Caco-2 (cell line): ENCODE results near the gene MORN3. TPM values are rescaled to one million over a fixed set of nuclear protein-coding genes. Genes with fewer than 3 reads are reported as not detected.

Experiments used
- BruUV-seq: library from RNA; stranded (reverse); fragments of 400-500 nt; replicated peaks from 2 replicates; lab custom pipeline; 2021; lab: Mats Ljungman, UMichigan
- CTCF ChIA-PET: fragments of 300-600 bp; sonication (Branson Sonifier 250); formaldehyde crosslinking; loops from one replicate; lab custom pipeline; 2022; ENCODE audit warnings: antibody characterized with exemption; lab: Charles Lee
- POLR2A ChIA-PET: fragments of 300-600 bp; sonication (Branson Sonifier 250); formaldehyde crosslinking; loops from one replicate; lab custom pipeline; 2022; ENCODE audit warnings: antibody characterized with exemption; lab: Charles Lee
- DNase-seq, 2 experiments: peaks; one replicate each; pipeline versions ENCODE4 v3.0.0 to v3.0.0-alpha.2; 2020 to 2022
- H3K27me3 ChIP-seq: replicated peaks from 2 replicates; pipeline ENCODE4 v1.6.0; 2011; ENCODE audit warnings: low read length; ENCODE audit not compliant: control insufficient read depth, insufficient read depth
- H3K36me3 ChIP-seq: 2 replicates; pipeline ENCODE4 v1.5.1; 2011; ENCODE audit warnings: low read length; ENCODE audit not compliant: control insufficient read depth, insufficient read depth
- H3K4me1 ChIP-seq: fragments of 250-450 bp; sonication (Bioruptor Pico); 2 replicates; pipeline ENCODE4 v1.5.1; 2020; ENCODE audit warnings: mild to moderate bottlenecking
- H3K4me3 ChIP-seq: 2 replicates; pipeline ENCODE4 v1.5.1; 2011; ENCODE audit warnings: low read depth, mild to moderate bottlenecking, control low read depth, low read length
- H3K9me3 ChIP-seq: fragments of 250-450 bp; sonication (Bioruptor Pico); 2 replicates; pipeline ENCODE4 v1.5.1; 2020; ENCODE audit warnings: mild to moderate bottlenecking, moderate library complexity
- H3K27ac Mint-ChIP-seq: one replicate; pipeline ENCODE4 v1.8.0; 2022; ENCODE audit warnings: mixed read lengths; ENCODE audit not compliant: unreplicated experiment
- H3K27me3 Mint-ChIP-seq: one replicate; pipeline ENCODE4 v1.8.0; 2022; ENCODE audit warnings: mixed read lengths; ENCODE audit not compliant: insufficient read depth, unreplicated experiment
- H3K36me3 Mint-ChIP-seq: one replicate; pipeline ENCODE4 v1.8.0; 2022; ENCODE audit warnings: mild to moderate bottlenecking, mixed read lengths; ENCODE audit not compliant: insufficient read depth, unreplicated experiment
- H3K4me1 Mint-ChIP-seq: one replicate; pipeline ENCODE4 v1.8.0; 2022; ENCODE audit warnings: low read depth, mixed read lengths; ENCODE audit not compliant: unreplicated experiment
- H3K4me3 Mint-ChIP-seq: one replicate; pipeline ENCODE4 v1.8.0; 2022; ENCODE audit warnings: mild to moderate bottlenecking, moderate library complexity, mixed read lengths; ENCODE audit not compliant: unreplicated experiment
- H3K9me3 Mint-ChIP-seq: one replicate; pipeline ENCODE4 v1.8.0; 2022; ENCODE audit warnings: mixed read lengths; ENCODE audit not compliant: unreplicated experiment
- CTCF ChIP-seq, 2 experiments: fragments of 200-600 bp in 1 of 2; IDR thresholded peaks; 1 replicate in 1 of 2; 2 replicates in 1 of 2; pipeline versions ENCODE4 v1.5.1 to v1.8.0; 2011 to 2022; ENCODE audit warnings: antibody characterized with exemption in 1 of 2, control low read depth in 1 of 2, inconsistent platforms in 1 of 2, low read depth in 1 of 2, low read length in 1 of 2, mild to moderate bottlenecking in 1 of 2, moderate library complexity in 1 of 2; ENCODE audit not compliant: insufficient read depth in 1 of 2, severe bottlenecking in 1 of 2, unreplicated experiment in 1 of 2
- intact Hi-C: fragments of 100-400 bp; cut with micrococcal nuclease; formaldehyde crosslinking; loops from one replicate; pipeline ENCODE4 v1.10.0; 2022; ENCODE audit not compliant: unreplicated experiment
- total RNA-seq: library from RNA; stranded (reverse); gene quantifications from 2 replicates; pipeline ENCODE4 v1.2.3, GENCODE V29; 2022

MORN3 gene
- total RNA-seq, 1 experiment from 2014 or later: 36.5 TPM

DNA sequence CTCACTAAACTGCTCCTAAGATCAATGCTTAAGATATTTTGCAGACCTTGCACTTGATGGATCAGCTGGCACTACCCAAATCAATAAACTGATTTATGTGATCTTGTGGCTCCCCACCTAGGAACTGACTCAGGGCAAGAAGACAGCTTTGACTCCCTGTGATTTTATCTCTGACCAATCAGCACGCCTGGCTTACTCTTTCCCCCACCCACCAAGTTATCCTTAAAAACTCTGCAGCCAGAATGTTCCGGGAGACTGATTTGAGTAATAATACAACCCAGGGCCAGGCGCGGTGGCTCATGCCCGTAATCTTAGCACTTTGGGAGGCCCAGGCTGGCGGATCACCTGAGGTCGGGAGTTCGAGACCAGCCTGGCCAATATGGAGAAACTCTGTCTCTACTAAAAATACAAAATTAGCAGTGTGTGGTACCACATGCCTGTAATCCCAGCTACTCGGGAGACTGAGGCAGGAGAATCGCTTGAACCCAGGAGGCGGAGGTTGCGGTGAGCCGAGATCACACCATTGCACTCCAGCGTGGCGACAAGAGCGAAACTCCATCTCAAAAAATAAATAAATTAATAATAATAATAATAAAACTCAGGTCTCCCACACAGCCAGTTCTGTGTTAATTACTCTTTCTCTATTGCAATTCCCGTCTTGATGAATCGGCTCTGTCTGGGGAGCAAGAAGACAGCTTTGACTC, 12.0 kb downstream of the MORN3 start:
- Mint-ChIP-seq H3K27ac (no peak overlapping the region), H3K27me3 (no peaks in the 10 kb centered on the region), H3K9me3 (no peaks in the 10 kb centered on the region), H3K36me3 (peaks cover 35% of the 10 kb centered on the region), H3K4me3 (no peak overlapping the region), H3K4me1 (peaks cover 7% of the 10 kb centered on the region)
- Histone ChIP-seq H3K4me3 (no peak overlapping the region), H3K27me3 (no peaks in the 10 kb centered on the region), H3K9me3 (no peaks in the 10 kb centered on the region), H3K36me3 (no peaks in the 10 kb centered on the region; the same call in none of the 2 replicates), H3K4me1 (no peaks in the 10 kb centered on the region)
- no peak for DNase-seq
- ChIA-PET CTCF (interaction anchor here (1.1 to 1.5 kb wide), 2 partner anchors 11 to 105 kb away, joined by 3 read pairs; no protein-coding TSS in a partner anchor), POLR2A (interaction anchor here (0.6 kb wide), 1 partner anchor 1289 kb away, joined by 3 read pairs; no protein-coding TSS in a partner anchor)
- BruUV-seq: no TSS peak
- intact Hi-C loops: no loop called here
- TF ChIP-seq CTCF (IDR thresholded peaks at IDR 0.05; ENCODE audit: insufficient read depth in 1 of 2, low read depth in 1 of 2, low read length in 1 of 2, severe bottlenecking in 1 of 2, unreplicated experiment in 1 of 2): no peak

DNA sequence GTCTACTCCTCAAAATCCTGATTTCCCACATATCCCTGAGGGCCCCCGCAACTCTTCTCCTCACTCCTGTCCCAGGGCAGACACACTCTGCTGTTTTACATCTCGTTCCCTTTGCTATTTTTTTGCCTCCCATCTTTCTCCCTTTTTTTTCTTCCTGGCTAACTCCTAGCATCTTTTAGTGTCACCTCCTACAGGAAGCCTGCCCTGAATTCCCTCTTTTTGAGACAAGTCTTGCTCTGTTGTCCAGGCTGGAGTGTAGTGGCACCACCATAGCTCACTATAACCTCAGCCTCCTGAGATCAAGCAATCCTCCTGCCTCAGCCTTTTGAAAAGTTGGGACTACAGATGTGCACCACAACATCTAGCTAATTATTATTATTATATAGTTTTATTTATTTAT, 13.3 kb downstream of the MORN3 start:
- TF ChIP-seq CTCF (IDR thresholded peaks at IDR 0.05; ENCODE audit: insufficient read depth in 1 of 2, low read depth in 1 of 2, low read length in 1 of 2, severe bottlenecking in 1 of 2, unreplicated experiment in 1 of 2): no peak
- intact Hi-C loops: no loop called here
- Mint-ChIP-seq H3K36me3 (peaks cover 35% of the 10 kb centered on the region), H3K9me3 (no peaks in the 10 kb centered on the region), H3K4me1 (peaks cover 7% of the 10 kb centered on the region), H3K27ac (no peak overlapping the region), H3K27me3 (no peaks in the 10 kb centered on the region), H3K4me3 (no peak overlapping the region)
- Histone ChIP-seq H3K36me3 (no peaks in the 10 kb centered on the region; the same call in none of the 2 replicates), H3K4me1 (no peaks in the 10 kb centered on the region), H3K27me3 (no peaks in the 10 kb centered on the region), H3K9me3 (no peaks in the 10 kb centered on the region), H3K4me3 (no peak overlapping the region)
- no peak for DNase-seq
- BruUV-seq: no TSS peak
- CTCF ChIA-PET: interaction anchor here (1.5 kb wide), 1 partner anchor 12 kb away, joined by 3 read pairs; no protein-coding TSS in a partner anchor
- POLR2A ChIA-PET: no interaction called here

DNA sequence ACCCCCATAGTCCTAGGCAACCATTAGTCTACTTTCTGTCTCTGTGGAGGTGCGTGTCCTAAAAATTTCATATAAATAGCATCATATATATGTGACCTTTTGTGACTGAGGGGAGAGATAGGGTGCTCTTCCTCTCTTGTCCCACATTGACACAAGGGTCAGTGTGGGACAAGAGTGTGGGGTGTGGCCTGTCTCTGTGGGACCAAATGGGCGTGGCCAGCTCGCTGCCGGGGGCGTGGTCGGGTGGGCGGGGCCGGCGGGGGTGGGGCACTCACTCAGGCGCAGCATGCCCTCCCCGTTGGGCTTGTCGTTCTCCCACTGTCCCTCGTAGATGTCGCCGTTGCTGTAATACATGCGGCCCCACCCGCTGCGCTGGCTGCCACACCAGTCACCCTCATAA, 15.5 kb downstream of the MORN3 start:
- no peaks in the 10 kb centered on the region for H3K27me3 Mint-ChIP-seq
- Histone ChIP-seq H3K4me1 (no peaks in the 10 kb centered on the region), H3K4me3 (no peak overlapping the region), H3K36me3 (no peaks in the 10 kb centered on the region; the same call in none of the 2 replicates), H3K27me3 (no peaks in the 10 kb centered on the region), H3K9me3 (no peaks in the 10 kb centered on the region)
- no peak overlapping the region for H3K27ac Mint-ChIP-seq
- ChIA-PET CTCF (no interaction called here), POLR2A (interaction anchor here (0.6 kb wide), 1 partner anchor 53 kb away, joined by 3 read pairs; no protein-coding TSS in a partner anchor)
- no peak for TF ChIP-seq CTCF (IDR thresholded peaks at IDR 0.05; ENCODE audit: insufficient read depth in 1 of 2, low read depth in 1 of 2, low read length in 1 of 2, severe bottlenecking in 1 of 2, unreplicated experiment in 1 of 2)
- intact Hi-C loops: no loop called here
- H3K9me3 Mint-ChIP-seq: no peaks in the 10 kb centered on the region
- no peak for DNase-seq
- no TSS peak for BruUV-seq
- peaks cover 3% of the 10 kb centered on the region for H3K4me1 Mint-ChIP-seq
- H3K4me3 Mint-ChIP-seq: no peak overlapping the region
- H3K36me3 Mint-ChIP-seq: peaks cover 34% of the 10 kb centered on the region
